ENCODE measurements around the gene MED6.
A peak's percentile ranks its signal among the peaks of the same experiment; 100 is the strongest.

- TF ChIP-seq CTCF (IDR thresholded peaks at IDR 0.05 in 8 of 11, conservative IDR thresholded peaks at IDR 0.05 in 3 of 11) (peak in 1 of 11 experiments; percentile 14), POLR2A (IDR thresholded peaks at IDR 0.05) (peak in 1 of 3 donors; percentile 41), POLR2AphosphoS5 (IDR thresholded peaks at IDR 0.05) (peak; percentile 78 to 86 (median 82))
Measured at GRCh38 chr14:70640938-70641547, 40.6 kb upstream of the MED6 start.

Data from spleen (tissue), 7 donors.